Measurements from ENCODE around the gene FAM118B.

FAM118B gene

GRCh38 chr11:126211236-126212088 lies at the start of gene FAM118B, which contains the start of gene RPUSD4:
Gene FAM118B, plus strand, starts transcription at chr11:126211782. Its CDS starts 23,220 bp downstream, at chr11:126235002.
Gene RPUSD4, minus strand, starts transcription at chr11:126211650. Its CDS starts 12 bp downstream, at chr11:126211638.
- DNase-seq: peak; percentile 87 to 97

- DNase-seq: no peak
Observed at GRCh38 chr11:126162306-126163030, 49.1 kb upstream of the FAM118B start.

- DNase-seq: no peak
Observed at GRCh38 chr11:126163074-126163700, 48.4 kb upstream of the FAM118B start.

GRCh38 chr11:126163779-126164178 lies 47.8 kb upstream of the FAM118B start:
- DNase-seq: no peak

GRCh38 chr11:126164781-126165180 lies 46.8 kb upstream of the FAM118B start:
- DNase-seq: no peak

GRCh38 chr11:126165311-126165720 lies 46.3 kb upstream of the FAM118B start:
- DNase-seq: no peak

- no peak for DNase-seq
Observed at GRCh38 chr11:126165757-126166156, 45.8 kb upstream of the FAM118B start.

- DNase-seq: no peak
Observed at GRCh38 chr11:126166413-126166812, 45.2 kb upstream of the FAM118B start.

- no peak for DNase-seq
Observed at GRCh38 chr11:126167488-126167887, 44.1 kb upstream of the FAM118B start.

- DNase-seq: no peak
Observed at GRCh38 chr11:126169291-126169690, 42.3 kb upstream of the FAM118B start.

GRCh38 chr11:126172596-126173038 lies 39.0 kb upstream of the FAM118B start:
- DNase-seq: no peak

GRCh38 chr11:126173257-126173656 lies 38.3 kb upstream of the FAM118B start:
- DNase-seq: no peak

- DNase-seq: no peak
Observed at GRCh38 chr11:126174816-126175215, 36.8 kb upstream of the FAM118B start.

GRCh38 chr11:126175393-126175792 lies 36.2 kb upstream of the FAM118B start:
- DNase-seq: no peak

GRCh38 chr11:126176853-126177470 lies 34.6 kb upstream of the FAM118B start:
- DNase-seq: no peak

- no peak for DNase-seq
Observed at GRCh38 chr11:126181939-126182730, 29.4 kb upstream of the FAM118B start.

- no peak for DNase-seq
Observed at GRCh38 chr11:126182787-126183445, 28.7 kb upstream of the FAM118B start.

GRCh38 chr11:126185259-126186024 lies 26.1 kb upstream of the FAM118B start:
- no peak for DNase-seq

- DNase-seq: no peak
Observed at GRCh38 chr11:126186025-126186698, 25.4 kb upstream of the FAM118B start.

Measured in bone marrow (tissue), 2 donors.